Neutrophil (primary cell): Measurements from ENCODE around the gene CAMTA1.

Experiments
- H3K27ac ChIP-seq: fragments of 200-600 bp; sonication (generic); 2 replicates; pipeline ENCODE4 v1.5.1; 2016; ENCODE audit warnings: mild to moderate bottlenecking, moderate library complexity
- H3K27me3 ChIP-seq: fragments of 200-600 bp; sonication (generic); 2 replicates; pipeline ENCODE4 v1.6.0; 2016; ENCODE audit warnings: mild to moderate bottlenecking
- H3K36me3 ChIP-seq: fragments of 200-600 bp; sonication (generic); 2 replicates; pipeline ENCODE4 v1.5.1; 2017
- H3K4me1 ChIP-seq, 2 experiments: fragments of 200-600 bp in 1 of 2; sonication (generic) in 1 of 2; 1 replicate in 1 of 2; 2 replicates in 1 of 2; pipeline versions ENCODE4 v1.5.1 to v1.6.1; 2013 to 2016; ENCODE audit warnings: low read depth in 1 of 2, low read length in 1 of 2, mild to moderate bottlenecking in 1 of 2, moderate library complexity in 1 of 2; ENCODE audit not compliant: control insufficient read depth in 1 of 2, insufficient read depth in 1 of 2
- H3K4me3 ChIP-seq, 2 experiments: fragments of 200-600 bp in 1 of 2; sonication (generic) in 1 of 2; 1 replicate in 1 of 2; 2 replicates in 1 of 2; pipeline ENCODE4 v1.5.1; 2013 to 2016; ENCODE audit warnings: low read depth in 1 of 2, low read length in 1 of 2, mild to moderate bottlenecking in 1 of 2, moderate library complexity in 1 of 2
- H3K9me3 ChIP-seq: fragments of 200-600 bp; sonication (generic); 2 replicates; pipeline ENCODE4 v1.5.1; 2016
- CTCF ChIP-seq: fragments of 200-600 bp; sonication (generic); IDR thresholded peaks from 2 replicates; pipeline ENCODE4 v1.5.1; 2016; ENCODE audit warnings: antibody characterized with exemption

The CAMTA1 gene

GRCh38 chr1:7481194-7481593 is 695.9 kb downstream of the CAMTA1 start:
- no peaks in the 10 kb centered on the region for H3K36me3 ChIP-seq
- no peaks in the 10 kb centered on the region for H3K27me3 ChIP-seq
- no peak for TF ChIP-seq CTCF
- no peak overlapping the region for H3K27ac ChIP-seq
- no peaks in the 10 kb centered on the region for H3K4me1 ChIP-seq
- no peak overlapping the region for H3K4me3 ChIP-seq
- H3K9me3 ChIP-seq, result no peaks in the 10 kb centered on the region

- Histone ChIP-seq H3K4me3 (no peak overlapping the region), H3K4me1 (no peaks in the 10 kb centered on the region), H3K27ac (no peak overlapping the region), H3K36me3 (no peaks in the 10 kb centered on the region), H3K9me3 (no peaks in the 10 kb centered on the region), H3K27me3 (no peaks in the 10 kb centered on the region)
- TF ChIP-seq CTCF, result no peak
These were observed 696.8 kb downstream of the CAMTA1 start for GRCh38 chr1:7482077-7482476.

GRCh38 chr1:7482772-7483495 is 697.7 kb downstream of the CAMTA1 start:
- Histone ChIP-seq H3K27ac (no peak overlapping the region), H3K36me3 (no peaks in the 10 kb centered on the region), H3K27me3 (no peaks in the 10 kb centered on the region), H3K9me3 (no peaks in the 10 kb centered on the region), H3K4me3 (no peak overlapping the region), H3K4me1 (no peaks in the 10 kb centered on the region)
- no peak for TF ChIP-seq CTCF

- Histone ChIP-seq H3K27me3 (no peaks in the 10 kb centered on the region), H3K4me3 (no peak overlapping the region), H3K36me3 (no peaks in the 10 kb centered on the region), H3K27ac (no peak overlapping the region), H3K4me1 (no peaks in the 10 kb centered on the region), H3K9me3 (no peaks in the 10 kb centered on the region)
- TF ChIP-seq CTCF, result no peak
These were observed 698.6 kb downstream of the CAMTA1 start for GRCh38 chr1:7483634-7484383.

GRCh38 chr1:7485086-7485780 is 700.0 kb downstream of the CAMTA1 start:
- no peak for TF ChIP-seq CTCF
- Histone ChIP-seq H3K27me3 (no peaks in the 10 kb centered on the region), H3K4me1 (no peaks in the 10 kb centered on the region), H3K9me3 (no peaks in the 10 kb centered on the region), H3K36me3 (no peaks in the 10 kb centered on the region), H3K27ac (no peak overlapping the region), H3K4me3 (no peak overlapping the region)
